ENCODE measurements around the gene RBM33. TPM values are rescaled to one million over a fixed set of nuclear protein-coding genes. Genes with fewer than 3 reads are reported as not detected.

RBM33 gene
- total RNA-seq, 4 donors from 2014 or later: 20.6 to 85.1 (median 38.4) TPM

DNA sequence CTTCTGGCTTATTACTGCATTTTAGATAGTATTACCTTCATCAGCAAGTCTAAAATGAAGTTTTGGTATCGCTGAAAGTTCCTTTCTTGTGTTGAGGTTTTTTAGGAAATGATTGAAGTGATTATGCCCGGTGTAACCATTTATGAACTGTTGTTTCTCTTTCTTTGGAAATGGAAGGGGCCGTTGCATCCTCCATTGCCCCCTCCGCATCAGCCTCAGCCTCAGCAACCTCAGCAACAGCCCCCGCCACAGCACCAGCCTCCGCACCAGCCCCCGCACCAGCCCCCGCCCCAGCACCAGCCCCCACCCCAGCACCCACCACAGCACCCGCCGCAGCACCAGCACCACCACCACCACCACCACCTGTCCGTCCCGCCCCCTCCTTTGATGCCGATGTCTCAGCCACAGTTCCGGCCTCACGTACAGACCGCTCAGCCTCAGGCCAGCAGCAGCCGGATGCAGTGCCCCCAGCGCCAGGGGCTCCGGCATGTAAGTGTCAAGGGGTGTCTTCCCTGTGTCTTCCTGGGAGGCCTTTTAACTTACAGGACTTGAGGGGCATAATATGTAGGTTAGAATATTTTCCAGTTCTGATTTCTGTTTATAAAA lies 95.2 kb downstream of the RBM33 start:
- H3K9me3 ChIP-seq: no peaks in the 10 kb centered on the region
- H3K36me3 ChIP-seq: no peaks in the 10 kb centered on the region
- no peak overlapping the region for H3K4me3 ChIP-seq
- intact Hi-C loops (cut with DNase I; ENCODE audit: low total_unique reads): loop anchor here (10.0 kb wide), 1 partner anchor 145 kb away; no protein-coding TSS in a partner anchor
- no peak for DNase-seq
- no peaks in the 10 kb centered on the region for H3K4me1 ChIP-seq
- H3K27ac ChIP-seq: no peak overlapping the region
- H3K27me3 ChIP-seq: no peaks in the 10 kb centered on the region
- no peak for TF ChIP-seq POLR2A (IDR thresholded peaks at IDR 0.05)
- TF ChIP-seq, protein P1, sequence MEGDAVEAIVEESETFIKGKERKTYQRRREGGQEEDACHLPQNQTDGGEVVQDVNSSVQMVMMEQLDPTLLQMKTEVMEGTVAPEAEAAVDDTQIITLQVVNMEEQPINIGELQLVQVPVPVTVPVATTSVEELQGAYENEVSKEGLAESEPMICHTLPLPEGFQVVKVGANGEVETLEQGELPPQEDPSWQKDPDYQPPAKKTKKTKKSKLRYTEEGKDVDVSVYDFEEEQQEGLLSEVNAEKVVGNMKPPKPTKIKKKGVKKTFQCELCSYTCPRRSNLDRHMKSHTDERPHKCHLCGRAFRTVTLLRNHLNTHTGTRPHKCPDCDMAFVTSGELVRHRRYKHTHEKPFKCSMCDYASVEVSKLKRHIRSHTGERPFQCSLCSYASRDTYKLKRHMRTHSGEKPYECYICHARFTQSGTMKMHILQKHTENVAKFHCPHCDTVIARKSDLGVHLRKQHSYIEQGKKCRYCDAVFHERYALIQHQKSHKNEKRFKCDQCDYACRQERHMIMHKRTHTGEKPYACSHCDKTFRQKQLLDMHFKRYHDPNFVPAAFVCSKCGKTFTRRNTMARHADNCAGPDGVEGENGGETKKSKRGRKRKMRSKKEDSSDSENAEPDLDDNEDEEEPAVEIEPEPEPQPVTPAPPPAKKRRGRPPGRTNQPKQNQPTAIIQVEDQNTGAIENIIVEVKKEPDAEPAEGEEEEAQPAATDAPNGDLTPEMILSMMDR (IDR thresholded peaks at IDR 0.05): no peak

DNA sequence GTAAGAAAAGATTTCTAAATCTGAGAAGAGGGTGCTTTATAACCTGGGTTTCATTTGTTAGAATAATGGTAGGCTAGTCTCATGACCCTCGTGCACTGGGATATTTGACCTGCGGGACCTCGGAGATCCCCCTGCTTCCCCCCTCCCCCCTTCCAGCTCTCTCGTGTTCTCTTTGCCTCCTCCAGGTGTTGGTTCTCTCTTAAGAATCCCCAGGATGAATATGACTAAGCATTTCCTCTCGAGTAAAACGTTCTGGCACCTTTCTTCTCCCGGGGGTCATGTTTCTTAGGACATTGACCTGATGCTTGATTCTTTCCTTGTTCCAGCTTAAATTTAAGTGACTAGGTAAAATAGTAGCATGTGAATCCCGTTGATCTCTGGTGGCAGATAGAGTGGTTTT lies 96.6 kb downstream of the RBM33 start:
- no peak overlapping the region for H3K27ac ChIP-seq
- no peaks in the 10 kb centered on the region for H3K4me1 ChIP-seq
- no peaks in the 10 kb centered on the region for H3K27me3 ChIP-seq
- H3K4me3 ChIP-seq: no peak overlapping the region
- no peak for TF ChIP-seq POLR2A (IDR thresholded peaks at IDR 0.05)
- TF ChIP-seq, protein P1 (IDR thresholded peaks at IDR 0.05): no peak
- DNase-seq: no peak
- no peaks in the 10 kb centered on the region for H3K36me3 ChIP-seq
- intact Hi-C loops (cut with DNase I; ENCODE audit: low total_unique reads): no loop called here
- H3K9me3 ChIP-seq: no peaks in the 10 kb centered on the region

DNA sequence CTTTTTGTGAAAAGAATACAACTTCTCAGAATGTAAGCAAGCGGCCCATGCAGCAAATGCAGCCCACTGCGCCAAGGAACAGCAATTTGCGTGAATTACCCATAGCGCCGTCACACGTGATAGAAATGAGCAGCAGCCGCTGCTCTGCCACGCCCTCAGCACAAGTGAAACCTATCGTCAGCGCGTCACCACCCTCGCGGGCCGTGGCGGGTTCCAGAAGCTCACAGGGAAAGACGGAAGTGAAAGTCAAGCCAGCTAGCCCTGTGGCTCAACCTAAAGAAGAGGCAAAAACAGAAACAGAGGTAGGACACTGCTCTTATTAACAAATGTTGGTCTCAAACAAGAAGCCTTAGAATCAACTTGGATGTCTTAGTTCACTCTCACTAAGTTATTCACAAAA lies 97.3 kb downstream of the RBM33 start:
- Histone ChIP-seq H3K27ac (no peak overlapping the region), H3K27me3 (no peaks in the 10 kb centered on the region), H3K4me3 (no peak overlapping the region), H3K36me3 (no peaks in the 10 kb centered on the region), H3K4me1 (no peaks in the 10 kb centered on the region), H3K9me3 (no peaks in the 10 kb centered on the region)
- intact Hi-C loops (cut with DNase I; ENCODE audit: low total_unique reads): no loop called here
- no peak for DNase-seq
- TF ChIP-seq, protein P1 (IDR thresholded peaks at IDR 0.05): no peak
- TF ChIP-seq POLR2A (IDR thresholded peaks at IDR 0.05): no peak

DNA sequence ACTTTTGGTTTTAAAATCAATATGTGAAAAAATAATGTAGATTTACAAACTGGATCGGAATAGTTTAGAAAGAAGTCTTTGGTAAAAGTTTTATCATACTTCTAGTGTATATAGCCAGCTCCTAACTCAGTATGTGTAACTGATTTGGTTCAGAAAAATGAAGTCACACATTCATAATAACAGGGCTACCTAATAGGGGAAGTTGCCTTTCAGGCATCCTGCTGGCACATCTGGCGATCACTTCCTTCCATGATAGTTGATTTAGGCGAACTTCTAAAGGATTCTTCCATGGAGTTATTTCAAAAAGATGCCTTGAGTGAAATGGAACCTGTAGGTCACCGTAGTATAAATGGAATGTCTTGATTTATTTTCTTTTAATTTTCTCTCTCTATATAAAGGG lies 98.7 kb downstream of the RBM33 start:
- Histone ChIP-seq H3K27ac (no peak overlapping the region), H3K4me3 (no peak overlapping the region), H3K4me1 (peaks cover 0 to 5% of the 10 kb centered on the region in 2 donors), H3K27me3 (no peaks in the 10 kb centered on the region), H3K9me3 (no peaks in the 10 kb centered on the region), H3K36me3 (no peaks in the 10 kb centered on the region)
- no peak for DNase-seq
- no peak for TF ChIP-seq POLR2A (IDR thresholded peaks at IDR 0.05)
- TF ChIP-seq, protein P1 (IDR thresholded peaks at IDR 0.05): no peak
- intact Hi-C loops (cut with DNase I; ENCODE audit: low total_unique reads): no loop called here

DNA sequence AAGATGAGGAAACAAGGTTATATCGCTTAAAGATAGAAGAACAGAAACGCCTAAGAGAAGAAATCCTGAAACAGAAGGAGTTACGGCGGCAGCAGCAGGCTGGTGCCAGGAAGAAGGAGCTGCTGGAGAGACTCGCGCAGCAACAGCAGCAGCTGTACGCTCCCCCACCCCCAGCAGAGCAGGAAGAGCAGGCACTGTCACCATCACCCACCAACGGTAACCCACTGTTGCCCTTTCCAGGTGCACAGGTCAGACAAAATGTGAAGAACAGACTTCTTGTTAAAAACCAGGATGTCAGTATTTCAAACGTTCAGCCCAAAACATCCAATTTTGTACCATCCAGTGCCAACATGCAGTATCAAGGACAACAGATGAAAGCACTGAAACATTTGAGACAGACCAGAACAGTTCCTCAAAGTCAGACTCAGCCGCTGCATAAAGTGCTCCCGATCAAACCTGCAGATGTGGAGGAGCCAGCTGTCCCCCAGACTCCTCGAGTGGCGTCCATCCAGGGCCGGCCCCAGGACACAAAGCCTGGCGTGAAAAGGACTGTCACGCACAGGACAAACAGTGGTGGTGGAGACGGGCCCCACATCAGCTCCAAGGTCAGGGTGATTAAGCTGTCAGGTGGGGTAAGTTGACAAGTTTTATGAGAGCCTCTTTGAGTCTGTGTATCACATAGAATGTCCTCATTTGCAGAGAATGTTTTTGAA lies 100.7 kb downstream of the RBM33 start:
- Histone ChIP-seq H3K9me3 (no peaks in the 10 kb centered on the region), H3K36me3 (no peaks in the 10 kb centered on the region), H3K27ac (no peak overlapping the region), H3K4me1 (peaks cover 0 to 5% of the 10 kb centered on the region in 2 donors), H3K27me3 (no peaks in the 10 kb centered on the region), H3K4me3 (no peak overlapping the region)
- no peak for DNase-seq
- intact Hi-C loops (cut with DNase I; ENCODE audit: low total_unique reads): no loop called here
- TF ChIP-seq POLR2A (IDR thresholded peaks at IDR 0.05): no peak
- TF ChIP-seq, protein P1 (IDR thresholded peaks at IDR 0.05): no peak
